Pancreas (tissue), 10 donors: ENCODE data around the gene EVPL. TPM values are rescaled to one million over a fixed set of nuclear protein-coding genes. Genes with fewer than 3 reads are reported as not detected.

Experiments
- ATAC-seq, 4 donors: fragments of 200-7000 bp; cut with Tn5 transposase; one replicate each; pipeline versions ENCODE4 v1.8.0 to v1.9.1; 2020; ENCODE audit warnings: mild to moderate bottlenecking in 4 of 4, moderate library complexity in 4 of 4
- DNase-seq, 6 donors: peaks; one replicate each; pipeline ENCODE4 v3.0.0-alpha.2; 2020
- FAIRE-seq: peaks from 2 replicates; lab custom pipeline; 2012; peaks lifted over from hg19 to GRCh38; lab: Jason Lieb, UNC
- H3K27ac ChIP-seq, 4 donors: fragments of 200-600 bp; sonication (generic); 1 replicate in 3 of 4; 2 replicates in 1 of 4; pipeline versions ENCODE4 v1.5.0 to v1.8.0; 2020
- H3K27me3 ChIP-seq, 4 donors: fragments of 200-600 bp; one replicate each; pipeline ENCODE4 v1.8.0; 2021
- H3K36me3 ChIP-seq, 3 donors: fragments of 200-600 bp; sonication (generic) in 1 of 3; one replicate each; pipeline versions ENCODE4 v1.5.0 to v1.8.0; 2020 to 2021
- H3K4me1 ChIP-seq, 3 donors: fragments of 200-600 bp; one replicate each; pipeline ENCODE4 v1.8.0; 2021
- H3K4me3 ChIP-seq, 4 donors: fragments of 200-600 bp; sonication (generic) in 2 of 4; one replicate each; pipeline versions ENCODE4 v1.5.0 to v1.8.0; 2020 to 2021
- H3K9me3 ChIP-seq, 4 donors: fragments of 200-600 bp; one replicate each; pipeline ENCODE4 v1.8.0; 2021
- CTCF ChIP-seq, 4 donors: fragments of 200-600 bp; sonication (generic) in 3 of 4; IDR thresholded peaks; one replicate each; pipeline versions ENCODE4 v1.5.0 to v1.8.0; 2021; ENCODE audit warnings: antibody characterized with exemption in 4 of 4
- WGBS, 2 donors: extraction: QIAGEN DNeasy Blood & Tissue Kit; methylation state at CpG; one replicate each; pipeline ENCODE4 v1.1.7; 2013; 5-methylcytosine and 5-hydroxymethylcytosine counted together
- intact Hi-C, 3 donors: fragments of 100-400 bp; cut with DNase I; formaldehyde crosslinking; loops; one replicate each; pipeline versions ENCODE4 v1.11.1 to v1.14.2; 2022
- polyA plus RNA-seq, 2 donors: library from polyadenylated mRNA; stranded (reverse); fragments of 200-250 nt; gene quantifications; one replicate each; pipeline ENCODE4 v1.2.3, GENCODE V29; 2013
- total RNA-seq, 6 donors: library from RNA; stranded (reverse); fragmentation: NEBNext Ultra II Directional in 4 of 6; extraction: Animal tissue kit (Norgen Biotek cat#: 25700) in 4 of 6; gene quantifications; one replicate each; pipeline versions ENCODE4 v1.2.1 to v1.2.4, GENCODE V29; 2021 to 2023
- donor health status: healthy with polysubstance abuse.
- donor health status: DM: no; HTN: no; CAD: no; lungs with moderate emphysema.
- donor health status: DM: no; HTN: no; CAD: no.
- donor health status: control.
- donor health status: control.
- donor health status: Bipolar disorder and iron deficiency.
- donor health status: DM: yes; HTN: yes; CAD: no.
- donor health status: DM: no; HTN: no; CAD: no.
- donor health status: DM: no; HTN: no; CAD: no.
- donor health status: DM: yes; HTN: yes; CAD: no.

Gene EVPL
- total and polyA plus RNA-seq, 8 donors = 1.3 to 14.6 (median 3.3) TPM

- no peak overlapping the region for H3K27ac ChIP-seq
- DNase-seq (no peak), ATAC-seq (no peak), FAIRE-seq (no peak)
- H3K4me1 ChIP-seq = peaks cover 0 to 14% (median 14%) of the 10 kb centered on the region in 3 donors
- 86 to 90% methylated on average over 39 of the region's 39 CpGs for WGBS, 2 donors
- no peaks in the 10 kb centered on the region for H3K36me3 ChIP-seq
- H3K4me3 ChIP-seq = no peak overlapping the region
- H3K9me3 ChIP-seq = no peaks in the 10 kb centered on the region
- intact Hi-C loops = loop anchor here in 1 of 3 donors (5.0 kb wide), 1 partner anchor 100 kb away; no protein-coding TSS in a partner anchor
- TF ChIP-seq CTCF (IDR thresholded peaks at IDR 0.05) = no peak
- no peaks in the 10 kb centered on the region for H3K27me3 ChIP-seq
These were observed 19.8 kb downstream of the EVPL start for GRCh38 chr17:76007131-76007849.

- TF ChIP-seq CTCF (IDR thresholded peaks at IDR 0.05) = peak; percentile 54 to 78 (median 72)
- peak; percentile 45 to 68 (median 64) for ATAC-seq
- peaks cover 4 to 19% (median 14%) of the 10 kb centered on the region in 3 donors for H3K4me1 ChIP-seq
- DNase-seq = peak; percentile 77 to 94 (median 84)
- no peaks in the 10 kb centered on the region for H3K27me3 ChIP-seq
- intact Hi-C loops = loop anchor here in 2 of 3 donors (2.0 to 5.0 kb wide), 2 partner anchors 98 to 101 kb away; partner anchors contain the start of gene MRPL38 (in 1 of the 2)
- 36 to 41% methylated on average over 16 of the region's 16 CpGs for WGBS, 2 donors
- H3K36me3 ChIP-seq = no peaks in the 10 kb centered on the region
- no peak overlapping the region for H3K4me3 ChIP-seq
- no peak overlapping the region for H3K27ac ChIP-seq
- no peak for FAIRE-seq
- H3K9me3 ChIP-seq = no peaks in the 10 kb centered on the region
These were observed 21.6 kb downstream of the EVPL start for GRCh38 chr17:76005263-76006149.

- ATAC-seq (no peak), DNase-seq (no peak), FAIRE-seq (no peak)
- Histone ChIP-seq H3K36me3 (no peaks in the 10 kb centered on the region), H3K9me3 (no peaks in the 10 kb centered on the region), H3K4me3 (no peak overlapping the region), H3K4me1 (peaks cover 8 to 20% (median 14%) of the 10 kb centered on the region in 3 donors), H3K27me3 (no peaks in the 10 kb centered on the region), H3K27ac (peak overlapping the region in 1 of 4 donors; percentile 18)
- WGBS, 2 donors = 79 to 86% methylated on average over 8 of the region's 8 CpGs
- intact Hi-C loops = loop anchor here in 2 of 3 donors (2.0 to 5.0 kb wide), 2 partner anchors 98 to 100 kb away; partner anchors contain the start of gene MRPL38 (in 1 of the 2)
- no peak for TF ChIP-seq CTCF (IDR thresholded peaks at IDR 0.05)
These were observed 22.3 kb downstream of the EVPL start for GRCh38 chr17:76004750-76005262.

GRCh38 chr17:76003915-76004314, 23.2 kb downstream of the EVPL start:
- H3K4me1 ChIP-seq = peaks cover 8 to 20% (median 14%) of the 10 kb centered on the region in 3 donors
- no peaks in the 10 kb centered on the region for H3K27me3 ChIP-seq
- no peaks in the 10 kb centered on the region for H3K9me3 ChIP-seq
- peak overlapping the region; percentile 73 to 79 (median 77) for H3K27ac ChIP-seq
- 43 to 66% methylated on average over 6 of the region's 6 CpGs for whole genome bisulfite sequencing, 2 donors
- FAIRE-seq (no peak), DNase-seq (peak in 1 of 6 donors; percentile 40), ATAC-seq (peak in 3 of 4 donors; percentile 8 to 23 (median 11))
- H3K36me3 ChIP-seq = no peaks in the 10 kb centered on the region
- intact Hi-C loops = loop anchor here in 1 of 3 donors (2.0 kb wide), 1 partner anchor 99 kb away; the partner anchor contains the start of gene MRPL38
- no peak for TF ChIP-seq CTCF (IDR thresholded peaks at IDR 0.05)
- H3K4me3 ChIP-seq = no peak overlapping the region
